ENCODE results near the gene KTI12. TPM values are rescaled to one million over a fixed set of nuclear protein-coding genes. Genes with fewer than 3 reads are reported as not detected.
"Not testable (repeated sequence)": the region's sequence is repeated elsewhere in the genome, so short reads cannot be mapped to it uniquely, and the experiment has no call there.

KTI12 gene
- total RNA-seq, 1 donor from 2014 or later: 13.0 TPM

DNA sequence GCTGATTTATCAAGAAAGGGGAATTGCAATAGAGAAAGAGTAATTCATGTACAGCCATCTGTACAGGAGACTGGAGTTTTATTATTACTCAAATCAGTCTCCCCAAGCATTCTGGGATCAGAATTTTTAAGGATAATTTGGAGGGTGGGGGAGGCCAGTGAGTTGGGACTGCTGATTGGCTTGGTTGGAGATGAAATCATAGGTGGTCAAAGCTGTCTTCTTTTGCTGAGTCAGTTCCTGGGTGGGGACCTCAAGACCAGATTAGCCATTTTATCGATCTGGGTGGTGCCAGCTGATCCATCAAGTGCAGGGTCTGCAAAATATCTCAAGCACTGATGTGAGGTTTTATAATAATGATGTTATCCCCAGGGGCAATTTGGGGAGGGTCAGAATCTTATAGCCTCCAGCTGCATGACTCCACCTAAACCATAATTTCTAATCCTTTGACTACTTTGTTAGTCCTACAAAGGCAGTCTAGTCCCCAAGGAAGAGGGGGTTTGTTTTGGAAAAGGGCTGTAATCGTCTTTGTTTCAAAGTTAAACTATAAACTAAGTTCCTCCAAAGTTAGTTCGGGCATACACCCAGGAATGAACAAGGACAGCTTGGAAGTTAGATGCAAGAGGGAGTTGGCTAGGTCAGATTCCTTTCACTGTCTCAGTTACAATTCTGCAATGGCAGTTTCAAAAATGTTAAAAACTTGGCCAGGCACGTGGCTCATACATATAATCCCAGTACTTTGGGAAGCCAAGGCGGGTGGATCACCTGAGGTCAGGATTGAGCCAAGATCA lies 26.2 kb downstream of the KTI12 start:
- TF ChIP-seq, protein P1, sequence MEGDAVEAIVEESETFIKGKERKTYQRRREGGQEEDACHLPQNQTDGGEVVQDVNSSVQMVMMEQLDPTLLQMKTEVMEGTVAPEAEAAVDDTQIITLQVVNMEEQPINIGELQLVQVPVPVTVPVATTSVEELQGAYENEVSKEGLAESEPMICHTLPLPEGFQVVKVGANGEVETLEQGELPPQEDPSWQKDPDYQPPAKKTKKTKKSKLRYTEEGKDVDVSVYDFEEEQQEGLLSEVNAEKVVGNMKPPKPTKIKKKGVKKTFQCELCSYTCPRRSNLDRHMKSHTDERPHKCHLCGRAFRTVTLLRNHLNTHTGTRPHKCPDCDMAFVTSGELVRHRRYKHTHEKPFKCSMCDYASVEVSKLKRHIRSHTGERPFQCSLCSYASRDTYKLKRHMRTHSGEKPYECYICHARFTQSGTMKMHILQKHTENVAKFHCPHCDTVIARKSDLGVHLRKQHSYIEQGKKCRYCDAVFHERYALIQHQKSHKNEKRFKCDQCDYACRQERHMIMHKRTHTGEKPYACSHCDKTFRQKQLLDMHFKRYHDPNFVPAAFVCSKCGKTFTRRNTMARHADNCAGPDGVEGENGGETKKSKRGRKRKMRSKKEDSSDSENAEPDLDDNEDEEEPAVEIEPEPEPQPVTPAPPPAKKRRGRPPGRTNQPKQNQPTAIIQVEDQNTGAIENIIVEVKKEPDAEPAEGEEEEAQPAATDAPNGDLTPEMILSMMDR (IDR thresholded peaks at IDR 0.05; ENCODE audit: insufficient read depth, low read length, poor library complexity, severe bottlenecking): no peak
- H3K4me3 ChIP-seq (ENCODE audit: low read depth, low read length): no peak overlapping the region
- no peak for DNase-seq (ENCODE audit: low read depth)
- no peaks in the 10 kb centered on the region for H3K27me3 ChIP-seq (ENCODE audit: control insufficient read depth, insufficient read depth, low read length)
- no peaks in the 10 kb centered on the region for H3K36me3 ChIP-seq (ENCODE audit: control insufficient read depth, insufficient read depth, low read length)

DNA sequence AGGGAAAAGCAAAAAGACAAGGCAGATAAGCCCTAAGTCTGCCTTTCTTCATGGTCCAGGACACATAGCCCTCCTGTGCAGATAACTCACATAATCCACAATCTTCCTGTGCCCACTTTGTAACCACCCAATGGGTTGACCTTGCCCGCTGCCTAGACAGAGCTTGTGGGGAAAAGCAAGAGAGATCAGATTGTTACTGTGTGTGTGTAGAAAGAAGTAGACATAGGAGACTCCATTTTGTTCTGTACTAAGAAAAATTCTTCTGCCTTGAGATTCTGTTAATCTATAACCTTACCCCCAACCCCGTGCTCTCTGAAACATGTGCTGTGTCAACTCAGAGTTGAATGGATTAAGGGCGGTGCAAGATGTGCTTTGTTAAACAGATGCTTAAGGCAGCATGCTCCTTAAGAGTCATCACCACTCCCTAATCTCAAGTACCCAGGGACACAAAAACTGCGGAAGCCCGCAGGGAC lies 27.5 kb downstream of the KTI12 start:
- H3K36me3 ChIP-seq (ENCODE audit: control insufficient read depth, insufficient read depth, low read length); H3K27me3 ChIP-seq (ENCODE audit: control insufficient read depth, insufficient read depth, low read length); H3K4me3 ChIP-seq (ENCODE audit: low read depth, low read length): not testable (repeated sequence)
- peak; percentile 23 for DNase-seq (ENCODE audit: low read depth)

DNA sequence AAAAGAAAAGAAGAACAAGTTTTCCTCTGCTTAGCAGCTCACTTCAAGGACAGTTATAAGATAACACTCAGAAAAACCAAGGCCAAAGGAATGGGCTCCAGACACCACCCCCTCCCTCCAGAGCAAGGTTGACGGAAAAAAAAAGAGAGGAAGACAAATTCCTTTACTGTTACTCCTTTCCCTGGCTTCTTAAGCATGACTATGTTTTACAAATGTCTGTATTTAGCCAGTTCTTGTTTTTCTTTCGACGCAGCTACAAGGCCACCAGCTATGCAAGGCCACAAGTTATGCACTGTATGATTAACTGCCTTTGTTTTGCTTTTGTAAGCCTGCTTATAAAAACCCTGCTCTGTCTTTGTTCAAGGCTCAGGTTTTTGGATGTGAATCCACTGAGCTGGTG lies 28.1 kb downstream of the KTI12 start:
- H3K36me3 ChIP-seq (ENCODE audit: control insufficient read depth, insufficient read depth, low read length); H3K27me3 ChIP-seq (ENCODE audit: control insufficient read depth, insufficient read depth, low read length); H3K4me3 ChIP-seq (ENCODE audit: low read depth, low read length): not testable (repeated sequence)
- DNase-seq (ENCODE audit: low read depth): peak; percentile 61

DNA sequence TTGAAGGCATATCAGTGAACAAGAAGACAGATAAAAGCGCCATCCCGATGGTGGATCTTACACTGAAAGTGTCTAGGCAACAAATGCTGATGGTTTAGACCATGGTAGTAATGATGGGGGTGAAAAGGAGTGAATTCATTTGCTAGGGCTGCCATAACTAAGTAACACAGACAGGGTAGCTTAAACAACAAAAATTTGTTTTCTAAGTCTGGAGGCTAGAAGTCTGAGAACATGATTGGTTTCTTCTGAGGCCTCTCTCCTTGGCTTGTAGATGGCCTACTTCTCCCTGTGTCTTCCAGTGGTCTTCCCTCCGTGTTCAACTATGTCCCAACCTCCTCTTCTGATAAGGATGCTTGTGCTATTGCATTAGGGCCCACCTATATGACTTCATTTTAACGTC lies 29.7 kb downstream of the KTI12 start:
- Histone ChIP-seq H3K4me3 (ENCODE audit: low read depth, low read length) (no peak overlapping the region), H3K36me3 (ENCODE audit: control insufficient read depth, insufficient read depth, low read length) (no peaks in the 10 kb centered on the region), H3K27me3 (ENCODE audit: control insufficient read depth, insufficient read depth, low read length) (no peaks in the 10 kb centered on the region)
- no peak for DNase-seq (ENCODE audit: low read depth)
- TF ChIP-seq, protein P1 (IDR thresholded peaks at IDR 0.05; ENCODE audit: insufficient read depth, low read length, poor library complexity, severe bottlenecking): no peak

DNA sequence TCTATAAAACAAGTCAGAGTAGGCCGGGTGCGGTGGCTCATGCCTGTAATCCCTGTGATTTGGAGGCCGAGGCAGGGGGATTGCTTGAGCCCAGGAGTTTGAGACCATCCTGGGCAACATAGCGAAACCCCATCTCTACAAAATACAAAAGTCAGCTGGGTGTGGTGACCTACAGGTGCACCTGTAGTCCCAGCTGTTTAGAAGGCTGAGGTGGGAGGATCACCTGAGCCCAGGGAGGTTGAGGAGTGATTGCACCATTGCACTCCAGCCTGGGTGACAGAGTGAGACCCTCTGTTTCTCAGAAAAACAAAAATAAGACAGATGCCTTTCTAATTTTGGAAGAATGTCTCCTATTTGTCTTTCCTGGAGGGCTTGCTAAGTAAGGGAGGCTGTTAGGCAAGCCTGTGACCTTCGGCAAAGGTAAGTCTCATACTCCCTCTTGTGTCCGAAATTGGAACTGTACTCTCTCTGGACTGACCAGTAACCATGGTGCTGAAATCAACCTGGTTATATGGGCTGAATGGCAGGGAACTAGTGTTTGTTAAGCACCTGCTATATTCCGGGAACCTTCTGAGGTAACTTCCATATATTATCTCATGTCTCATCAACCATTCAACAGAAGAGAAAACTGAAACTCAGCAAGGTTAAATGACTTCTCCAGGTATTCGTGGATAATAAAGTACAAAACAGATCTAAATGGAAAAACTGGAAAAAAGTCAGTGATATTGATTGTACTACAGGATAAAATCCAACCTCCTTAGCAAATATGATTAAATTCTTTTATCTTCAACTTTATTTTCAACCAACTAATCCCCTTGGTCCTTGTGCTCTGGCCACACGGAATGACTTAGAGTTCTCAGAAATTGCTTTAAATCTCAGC lies 31.3 kb downstream of the KTI12 start:
- Histone ChIP-seq H3K36me3 (ENCODE audit: control insufficient read depth, insufficient read depth, low read length) (no peaks in the 10 kb centered on the region), H3K4me3 (ENCODE audit: low read depth, low read length) (no peak overlapping the region), H3K27me3 (ENCODE audit: control insufficient read depth, insufficient read depth, low read length) (no peaks in the 10 kb centered on the region)
- TF ChIP-seq, protein P1 (IDR thresholded peaks at IDR 0.05; ENCODE audit: insufficient read depth, low read length, poor library complexity, severe bottlenecking): peak; percentile 74
- peak; percentile 79 for DNase-seq (ENCODE audit: low read depth)

DNA sequence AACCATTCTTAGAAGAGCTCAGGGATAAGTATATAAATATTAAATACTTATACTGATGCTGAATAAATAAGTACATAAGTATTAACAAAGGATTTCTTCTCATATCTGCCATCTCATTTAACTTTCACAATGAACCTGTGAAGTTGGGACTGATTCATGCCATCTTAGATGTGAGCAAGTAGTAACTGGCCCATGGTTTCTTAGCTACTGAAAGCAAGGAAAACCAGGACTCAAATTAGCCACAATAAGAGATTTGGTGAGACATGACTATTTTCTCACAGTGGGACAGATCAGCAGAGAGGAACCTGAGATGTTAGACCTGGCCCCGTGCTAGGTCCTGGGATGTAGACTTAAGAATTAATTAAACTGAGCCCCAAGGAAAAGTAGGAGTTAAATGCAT lies 34.9 kb downstream of the KTI12 start:
- H3K4me3 ChIP-seq (ENCODE audit: low read depth, low read length): no peak overlapping the region
- H3K27me3 ChIP-seq (ENCODE audit: control insufficient read depth, insufficient read depth, low read length): no peaks in the 10 kb centered on the region
- TF ChIP-seq, protein P1 (IDR thresholded peaks at IDR 0.05; ENCODE audit: insufficient read depth, low read length, poor library complexity, severe bottlenecking): no peak
- DNase-seq (ENCODE audit: low read depth): no peak
- no peaks in the 10 kb centered on the region for H3K36me3 ChIP-seq (ENCODE audit: control insufficient read depth, insufficient read depth, low read length)

Measured in kidney epithelial cell (primary cell).